Right lung (tissue), 10 donors: Measurements from ENCODE around the gene MTA2. TPM values are rescaled to one million over a fixed set of nuclear protein-coding genes. Genes with fewer than 3 reads are reported as not detected.
A peak's percentile ranks its signal among the peaks of the same experiment; 100 is the strongest.
"Not testable (repeated sequence)": the region's sequence is repeated elsewhere in the genome, so short reads cannot be mapped to it uniquely, and the experiment has no call there.

Experiments
- DNase-seq, 2 donors: peaks; one replicate each; pipeline ENCODE4 v3.0.0-alpha.2; 2013
- long read RNA-seq, 8 donors: transcript quantifications; one replicate each; lab custom pipeline, GENCODE V29; 2026
- polyA plus RNA-seq, 5 donors: library from polyadenylated mRNA; unstranded; fragments of 120-200 nt; gene quantifications; one replicate each; pipeline versions ENCODE4 v1.2.1 to v1.2.3, GENCODE V29; 2013; ENCODE audit warnings: inconsistent platforms in 1 of 5, low replicate concordance in 1 of 5; ENCODE audit not compliant: insufficient read length in 5 of 5, insufficient read depth in 1 of 5

MTA2 gene
- 100 to 1,000 TPM in 1 of 5 donors, 10 to 100 TPM in 4; 88.1 to 103 (median 95.4) TPM for polyA plus RNA-seq
- long read RNA-seq, donor 1, partial matches to known transcripts = 19 of 20 reads
- long read RNA-seq, donor 1, other reads (novel, unspliced or antisense) = 0 of 20 reads
- long read RNA-seq, donor 2, partial matches to known transcripts = 6 of 7 reads
- long read RNA-seq, donor 2, other reads (novel, unspliced or antisense) = 0 of 7 reads
- long read RNA-seq, donor 3, partial matches to known transcripts = 10 of 13 reads
- long read RNA-seq, donor 3, other reads (novel, unspliced or antisense) = 0 of 13 reads
- long read RNA-seq, donor 4, partial matches to known transcripts = 5 of 7 reads
- long read RNA-seq, donor 4, other reads (novel, unspliced or antisense) = 0 of 7 reads
- long read RNA-seq, donor 5, partial matches to known transcripts = 23 of 26 reads
- long read RNA-seq, donor 5, other reads (novel, unspliced or antisense) = 0 of 26 reads
- long read RNA-seq, donor 6, partial matches to known transcripts = 15 of 17 reads
- long read RNA-seq, donor 6, other reads (novel, unspliced or antisense) = 0 of 17 reads
- long read RNA-seq, donor 7, partial matches to known transcripts = 14 of 17 reads
- long read RNA-seq, donor 7, other reads (novel, unspliced or antisense) = 0 of 17 reads
- long read RNA-seq, donor 8, partial matches to known transcripts = 0 of 1 reads
- long read RNA-seq, donor 8, other reads (novel, unspliced or antisense) = 0 of 1 reads

DNA sequence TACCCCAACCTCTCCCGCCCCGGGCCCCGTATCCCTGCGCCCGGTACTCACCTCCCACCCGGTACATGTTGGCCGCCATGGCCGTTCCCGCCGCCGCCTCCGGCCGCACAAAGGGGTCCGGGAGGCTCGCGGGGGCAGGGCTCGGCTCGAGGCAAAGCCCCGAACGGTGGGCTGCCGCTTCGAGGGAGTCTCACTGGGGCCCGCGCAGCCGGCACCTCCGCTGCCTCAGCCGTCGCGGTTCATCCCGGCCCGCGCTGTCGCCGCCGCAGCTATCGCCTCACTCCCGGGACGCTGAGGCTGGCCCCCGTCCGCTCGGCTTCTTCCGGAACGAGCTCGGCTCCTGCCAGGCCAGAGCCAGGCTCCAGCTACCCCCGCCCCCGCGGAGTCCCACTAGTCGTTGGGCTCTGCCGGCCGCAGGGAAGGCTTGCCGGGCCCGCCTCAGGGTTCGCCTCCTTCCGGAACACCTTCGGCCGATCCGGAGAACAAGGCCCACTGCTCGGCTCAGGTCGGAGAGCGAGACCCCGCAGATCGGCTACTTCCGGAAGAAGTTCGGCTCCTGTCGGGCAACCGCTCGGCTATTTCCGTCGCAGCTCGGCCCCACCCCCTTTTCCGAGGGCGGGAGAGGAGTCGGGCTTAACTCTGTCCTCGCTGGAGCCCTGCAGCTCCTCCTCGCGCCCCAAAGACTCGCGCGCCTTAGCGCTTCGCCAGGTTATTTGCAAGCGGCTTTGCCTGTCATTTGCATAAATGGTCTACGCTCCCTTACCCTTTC is at the start of gene MTA2:
Gene MTA2, minus strand, starts transcription at position 494 of the 769 bp plus-strand sequence. Its CDS starts 415 bp downstream, at position 79.
- DNase-seq = peak; percentile 97 to 98

- DNase-seq = not testable (repeated sequence)
Measured at GRCh38 chr11:62650283-62650682, 48.6 kb upstream of the MTA2 start.

DNA sequence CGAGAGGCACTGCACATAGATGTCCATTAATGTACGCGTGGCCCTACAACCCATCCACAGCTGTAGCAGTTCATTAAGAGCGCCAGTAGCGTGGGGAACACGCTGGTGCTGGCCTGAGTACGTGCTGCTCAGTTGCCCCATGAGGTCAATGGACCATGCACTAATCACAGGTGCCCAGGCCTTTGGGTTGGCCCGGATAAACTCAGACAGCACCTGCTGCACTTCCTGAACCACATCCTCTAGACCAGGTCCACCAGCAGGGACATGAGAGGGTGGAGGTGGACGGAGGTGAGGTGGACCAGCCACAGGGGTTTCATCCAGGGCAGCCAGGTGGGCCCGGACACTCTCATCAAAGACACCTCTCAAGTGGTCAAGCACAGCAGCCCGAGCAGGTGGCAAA is 47.8 kb upstream of the MTA2 start:
- no peak for DNase-seq

DNA sequence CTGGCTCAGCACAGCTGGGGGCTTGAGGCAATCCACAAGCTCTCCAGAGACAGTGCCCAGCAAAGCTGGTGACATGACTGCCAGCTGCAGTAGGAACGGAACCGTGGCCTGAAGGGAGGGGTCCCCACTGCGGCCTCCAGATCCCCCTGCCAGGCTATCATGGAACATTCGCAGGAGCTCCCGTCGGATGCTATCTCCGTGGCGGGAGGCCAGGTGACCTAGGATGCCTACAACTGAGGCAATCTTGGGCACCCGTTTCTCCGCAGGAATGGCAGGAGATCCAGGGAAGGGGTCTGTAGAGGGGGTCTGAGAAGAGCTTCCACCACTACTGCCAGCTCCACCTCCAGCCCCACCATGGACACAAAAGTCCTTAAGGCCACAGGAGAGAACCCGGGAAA is 47.3 kb upstream of the MTA2 start:
- DNase-seq = no peak

DNA sequence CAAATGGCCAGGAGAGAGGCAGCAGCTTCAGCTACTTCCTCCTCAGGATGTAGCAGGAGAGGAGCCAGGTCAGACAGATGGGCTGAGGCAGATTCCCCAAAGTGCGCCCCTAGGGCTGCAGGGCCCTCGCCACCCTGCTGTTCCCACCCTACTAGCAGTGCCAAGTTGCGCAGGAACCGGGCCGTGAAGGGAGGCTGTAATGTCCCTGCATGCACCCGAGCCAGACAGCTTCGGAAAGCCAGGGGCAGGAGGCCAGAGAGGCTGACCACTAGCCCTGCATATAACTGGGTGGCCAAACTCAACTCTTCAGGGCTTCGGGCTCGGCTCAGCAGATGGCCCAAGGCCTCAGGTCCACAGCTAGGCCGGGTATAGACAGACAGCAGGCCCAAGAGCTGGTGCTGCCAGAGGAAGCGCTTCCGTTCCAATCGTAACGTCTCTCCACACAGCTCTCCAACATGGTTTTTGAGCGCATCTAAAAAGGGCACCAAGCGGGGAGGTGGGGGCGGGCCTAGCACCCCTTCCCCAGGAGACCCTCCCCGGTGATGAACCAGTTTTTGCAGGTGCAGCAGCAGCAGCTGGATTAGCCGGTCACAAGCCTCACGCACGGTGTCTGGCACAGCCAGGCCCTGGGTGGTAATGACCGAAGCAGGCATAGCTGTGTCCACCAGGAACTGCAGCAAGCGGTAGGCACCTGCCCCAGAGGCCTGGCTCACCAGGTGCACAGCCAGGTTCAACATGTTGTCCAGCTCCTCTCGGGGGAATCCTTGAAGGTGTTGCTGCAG is 46.7 kb upstream of the MTA2 start:
- DNase-seq = no peak

- DNase-seq = no peak
Measured at GRCh38 chr11:62647609-62648005, 45.9 kb upstream of the MTA2 start.

- no peak for DNase-seq
Measured at GRCh38 chr11:62646825-62647608, 45.4 kb upstream of the MTA2 start.

GRCh38 chr11:62645946-62646824 is 44.5 kb upstream of the MTA2 start, which contains the start of gene GANAB:
GANAB (minus strand) TSS chr11:62646613; CDS start chr11:62646599, 14 bp downstream.
- peak; percentile 97 to 98 for DNase-seq

- DNase-seq = no peak
Measured at GRCh38 chr11:62645671-62645945, 43.9 kb upstream of the MTA2 start.

DNA sequence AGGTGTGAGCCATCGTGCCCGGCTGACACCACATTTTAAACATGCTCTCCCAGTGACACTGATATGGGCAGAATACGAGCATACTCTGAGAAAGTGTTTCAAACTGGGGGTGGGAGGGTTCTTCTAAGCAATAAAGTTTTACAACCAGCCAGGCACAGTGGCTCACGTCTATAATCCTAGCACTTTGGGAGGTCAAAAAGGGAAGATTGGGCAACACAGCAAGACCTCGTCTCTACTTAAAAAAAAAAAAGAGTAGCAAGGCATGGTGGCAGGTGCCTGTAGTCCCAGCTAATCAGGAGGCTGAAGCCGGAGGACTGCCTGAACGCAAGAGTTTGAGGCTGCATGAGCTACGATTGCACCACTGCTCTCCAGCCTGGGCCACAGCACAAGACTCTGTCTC is 42.6 kb upstream of the MTA2 start:
- DNase-seq = no peak

GRCh38 chr11:62632492-62632891 is 30.8 kb upstream of the MTA2 start:
- no peak for DNase-seq

- DNase-seq = no peak
Measured at GRCh38 chr11:62627713-62628112, 26.0 kb upstream of the MTA2 start.

- no peak for DNase-seq
Measured at GRCh38 chr11:62622476-62623089, 20.9 kb upstream of the MTA2 start.

- peak; percentile 98 to 99 for DNase-seq
Measured at GRCh38 chr11:62621567-62622470, 20.2 kb upstream of the MTA2 start, which contains the start of gene B3GAT3. B3GAT3 (minus strand) TSS chr11:62621986; CDS start chr11:62621947, 39 bp downstream.

GRCh38 chr11:62621027-62621566 is 19.4 kb upstream of the MTA2 start:
- DNase-seq = no peak

- DNase-seq = not testable (repeated sequence)
Measured at GRCh38 chr11:62616957-62617356, 15.3 kb upstream of the MTA2 start.

GRCh38 chr11:62615521-62615920 is 13.9 kb upstream of the MTA2 start:
- no peak for DNase-seq

DNA sequence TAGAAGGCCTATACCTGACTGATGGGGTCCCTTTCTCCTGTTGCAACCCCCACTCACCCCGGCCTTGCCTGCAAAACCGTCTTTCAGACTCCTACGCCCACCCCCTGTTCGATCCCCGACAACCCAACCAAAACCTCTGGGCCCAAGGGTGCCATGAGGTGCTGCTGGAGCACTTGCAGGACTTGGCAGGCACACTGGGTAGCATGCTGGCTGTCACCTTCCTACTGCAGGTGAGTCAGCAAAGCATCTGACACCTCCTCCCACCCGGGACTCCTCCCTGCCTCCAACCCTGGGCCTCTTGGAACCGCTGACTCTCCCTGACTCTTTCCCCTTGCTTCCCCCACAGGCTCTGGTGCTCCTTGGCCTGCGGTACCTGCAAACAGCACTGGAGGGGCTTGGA is 12.6 kb upstream of the MTA2 start:
- DNase-seq = no peak
